ENCODE results near the gene ZNF648.
"Not testable (repeated sequence)": the region's sequence is repeated elsewhere in the genome, so short reads cannot be mapped to it uniquely, and the experiment has no call there.

ZNF648 gene

GRCh38 chr1:182080955-182081582, 19.6 kb upstream of the ZNF648 start:
- in situ Hi-C loops (cut with MboI; ENCODE audit: low sequenced_read_pairs) = loop anchor here (10.0 kb wide), 2 partner anchors 514 to 704 kb away; partner anchors contain the start of gene NPL

DNA sequence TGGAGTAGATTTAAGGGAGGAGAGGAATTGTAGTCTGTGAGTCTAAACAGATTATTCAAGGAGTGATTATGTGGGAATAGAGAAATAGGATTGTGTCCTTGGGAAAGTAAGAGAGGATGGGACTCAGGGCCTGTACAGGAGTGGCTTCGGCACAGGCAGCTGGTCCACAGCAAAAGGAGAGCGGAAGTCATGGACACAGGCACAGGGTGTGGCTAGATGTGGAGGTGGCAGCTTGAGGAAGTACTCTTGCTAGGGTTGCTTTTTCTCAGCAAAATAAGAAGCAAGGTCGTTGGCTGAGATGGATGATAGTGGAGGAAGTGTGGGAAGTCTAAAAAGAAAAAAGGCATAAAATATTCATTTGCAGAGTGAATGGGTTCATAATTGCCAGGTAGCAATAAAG, 18.5 kb upstream of the ZNF648 start:
- in situ Hi-C loops (cut with MboI; ENCODE audit: low sequenced_read_pairs) = loop anchor here (10.0 kb wide), 2 partner anchors 515 to 705 kb away; partner anchors contain the start of gene NPL

GRCh38 chr1:182071924-182072323, 10.4 kb upstream of the ZNF648 start:
- in situ Hi-C loops (cut with MboI; ENCODE audit: low sequenced_read_pairs) = loop anchor here (25.0 kb wide), 1 partner anchor 585 kb away; the partner anchor contains the start of gene CACNA1E

GRCh38 chr1:182069028-182069466, 7.5 kb upstream of the ZNF648 start:
- in situ Hi-C loops (cut with MboI; ENCODE audit: low sequenced_read_pairs) = loop anchor here (25.0 kb wide), 1 partner anchor 582 kb away; the partner anchor contains the start of gene CACNA1E

DNA sequence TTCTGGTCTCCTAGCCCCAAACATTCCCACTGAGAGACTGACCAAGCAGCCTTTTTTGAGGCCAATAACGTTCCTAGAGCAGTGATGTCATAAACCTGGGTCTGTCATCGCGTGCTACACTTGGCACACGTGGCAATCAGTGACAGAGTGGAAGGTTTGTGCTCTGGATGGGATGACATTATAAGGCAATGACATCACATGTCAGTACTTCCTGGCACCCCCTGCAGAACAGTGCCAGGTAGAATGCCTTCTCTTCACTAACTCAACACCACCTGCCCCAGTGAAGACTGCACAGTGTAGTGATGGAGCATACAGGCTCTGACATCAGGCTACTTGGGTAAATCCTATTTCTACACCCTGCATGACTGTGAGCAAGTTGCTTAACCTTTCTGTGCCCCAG, 5.4 kb upstream of the ZNF648 start:
- in situ Hi-C loops (cut with MboI; ENCODE audit: low sequenced_read_pairs) = loop anchor here (25.0 kb wide), 1 partner anchor 580 kb away; the partner anchor contains the start of gene CACNA1E

DNA sequence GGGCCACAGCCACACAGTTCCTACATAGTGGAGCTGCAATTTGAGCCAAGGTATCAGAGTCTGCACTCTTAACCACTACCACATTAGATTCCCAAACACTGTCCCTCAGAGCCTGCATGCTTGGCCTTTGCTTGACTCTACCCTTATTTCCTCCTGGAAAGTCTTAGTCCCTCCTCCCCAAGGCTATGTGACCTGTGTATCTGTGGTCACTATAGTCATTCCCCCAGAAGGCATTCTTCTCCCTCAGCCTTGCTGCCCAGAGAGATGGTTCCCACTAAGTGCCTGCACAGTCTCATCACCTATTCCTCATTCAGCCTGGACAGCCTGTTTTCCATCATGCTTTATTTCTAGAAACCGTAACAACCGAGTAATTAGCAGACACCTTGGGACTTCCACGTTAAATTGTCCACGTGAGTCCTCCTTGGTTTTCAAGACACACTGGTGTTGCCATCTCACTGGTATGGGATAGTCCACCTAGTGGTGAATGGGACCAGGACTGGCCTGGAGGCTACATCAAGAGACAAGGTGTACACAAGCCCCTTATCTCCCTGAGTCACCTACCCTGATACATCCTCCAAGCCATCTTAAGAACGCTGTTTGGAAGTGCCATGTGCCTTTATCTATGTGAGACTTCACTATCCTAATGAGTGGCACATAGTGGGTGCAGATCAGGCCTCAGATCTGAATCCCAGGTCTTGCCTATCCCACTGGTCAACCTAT, 3.8 kb upstream of the ZNF648 start:
- in situ Hi-C loops (cut with MboI; ENCODE audit: low sequenced_read_pairs) = loop anchor here (25.0 kb wide), 1 partner anchor 578 kb away; the partner anchor contains the start of gene CACNA1E

- in situ Hi-C loops (cut with MboI; ENCODE audit: low sequenced_read_pairs) = loop anchor here (25.0 kb wide), 1 partner anchor 577 kb away; the partner anchor contains the start of gene CACNA1E
Measured at GRCh38 chr1:182064611-182065010, 3.1 kb upstream of the ZNF648 start.

GRCh38 chr1:182062223-182062622, 711 bp upstream of the ZNF648 start:
- in situ Hi-C loops (cut with MboI; ENCODE audit: low sequenced_read_pairs) = loop anchor here (25.0 kb wide), 1 partner anchor 575 kb away; the partner anchor contains the start of gene CACNA1E

- in situ Hi-C loops (cut with MboI; ENCODE audit: low sequenced_read_pairs) = loop anchor here (25.0 kb wide), 1 partner anchor 574 kb away; the partner anchor contains the start of gene CACNA1E
Measured at GRCh38 chr1:182060877-182061276, 635 bp downstream of the ZNF648 start.

DNA sequence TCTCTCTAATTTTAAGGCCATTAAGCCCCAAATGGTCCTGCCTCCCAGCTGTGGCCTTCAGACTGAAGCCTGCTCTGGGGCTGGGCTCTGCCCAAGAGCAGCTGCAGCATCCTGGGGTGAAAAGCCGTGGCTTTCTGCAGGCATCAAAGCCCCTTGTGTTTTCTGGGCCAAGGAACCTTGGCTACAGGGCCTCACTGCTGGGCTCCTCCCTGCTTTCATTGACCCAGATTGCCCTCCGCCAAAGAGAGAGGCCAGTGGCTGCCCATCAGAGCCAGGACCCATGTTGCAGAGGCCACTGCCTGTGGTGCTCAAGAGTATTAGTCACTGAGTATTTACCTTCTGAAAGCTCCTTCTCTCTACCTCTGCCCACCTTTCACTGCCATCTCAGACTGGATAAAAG, 1.6 kb downstream of the ZNF648 start:
- in situ Hi-C loops (cut with MboI; ENCODE audit: low sequenced_read_pairs) = loop anchor here (25.0 kb wide), 1 partner anchor 573 kb away; the partner anchor contains the start of gene CACNA1E

DNA sequence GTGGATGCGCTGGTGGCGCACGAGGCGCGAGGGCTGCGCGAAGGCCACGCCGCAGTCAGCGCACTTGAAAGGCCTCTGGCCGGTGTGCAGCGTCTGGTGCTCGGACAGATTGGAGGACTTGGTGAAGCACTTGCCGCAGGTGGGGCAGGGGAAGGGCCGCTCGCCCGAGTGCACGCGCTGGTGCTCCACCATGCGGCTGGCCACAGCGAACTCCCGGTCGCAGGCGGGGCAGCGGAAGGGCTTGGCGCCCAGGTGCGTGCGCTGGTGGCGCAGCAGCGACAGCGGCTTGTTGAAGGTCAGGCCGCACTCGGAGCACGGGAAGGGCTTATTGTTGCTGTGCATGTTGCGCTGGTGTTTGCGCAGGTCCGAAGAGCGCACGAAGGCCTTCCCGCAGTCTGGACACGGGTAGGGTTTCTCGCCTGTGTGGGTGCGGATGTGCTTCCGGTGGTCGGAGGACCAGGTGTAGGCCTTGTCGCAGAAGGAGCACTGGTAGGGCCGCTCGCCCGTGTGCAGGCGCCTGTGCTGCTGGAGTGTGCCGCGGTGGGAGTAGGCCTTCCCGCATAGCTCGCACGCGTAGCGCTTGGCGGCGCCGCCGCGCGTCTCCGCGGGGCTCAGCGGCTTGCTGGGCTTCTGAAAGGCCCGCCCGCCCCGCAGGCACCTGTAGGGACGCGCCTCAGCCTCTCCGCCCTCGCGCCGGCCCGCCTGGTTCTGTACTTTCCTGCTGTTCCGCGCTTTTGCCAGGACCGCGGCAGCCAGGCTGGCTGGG, 4.7 kb downstream of the ZNF648 start:
- in situ Hi-C loops (cut with MboI; ENCODE audit: low sequenced_read_pairs) = loop anchor here (25.0 kb wide), 1 partner anchor 569 kb away; the partner anchor contains the start of gene CACNA1E

GRCh38 chr1:182054698-182055326, 6.7 kb downstream of the ZNF648 start:
- in situ Hi-C loops (cut with MboI; ENCODE audit: low sequenced_read_pairs) = loop anchor here (25.0 kb wide), 1 partner anchor 568 kb away; the partner anchor contains the start of gene CACNA1E

DNA sequence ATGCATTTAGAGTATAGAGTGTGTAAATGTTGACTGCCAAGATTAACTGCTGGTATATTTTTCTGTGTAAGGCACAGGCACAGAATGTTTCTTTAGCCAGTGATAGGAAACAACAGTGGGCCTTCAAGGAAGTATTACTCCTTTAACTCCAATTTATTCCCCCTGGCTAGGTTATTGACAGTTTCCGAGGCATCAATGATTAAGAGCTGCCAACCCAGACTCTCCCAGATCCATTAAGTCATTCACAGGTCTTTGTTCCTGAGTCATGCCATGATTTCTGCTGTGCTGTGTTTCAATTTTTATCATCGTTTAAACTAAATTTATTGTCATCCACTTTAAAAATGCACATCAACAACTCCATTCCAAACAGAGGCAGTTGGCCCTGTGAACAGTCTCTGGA, 9.2 kb downstream of the ZNF648 start:
- in situ Hi-C loops (cut with MboI; ENCODE audit: low sequenced_read_pairs) = loop anchor here (25.0 kb wide), 1 partner anchor 565 kb away; the partner anchor contains the start of gene CACNA1E

GRCh38 chr1:182051938-182052337, 9.6 kb downstream of the ZNF648 start:
- in situ Hi-C loops (cut with MboI; ENCODE audit: low sequenced_read_pairs) = loop anchor here (25.0 kb wide), 1 partner anchor 565 kb away; the partner anchor contains the start of gene CACNA1E

GRCh38 chr1:182050481-182051448, 10.7 kb downstream of the ZNF648 start:
- in situ Hi-C loops (cut with MboI; ENCODE audit: low sequenced_read_pairs) = loop anchor here (25.0 kb wide), 1 partner anchor 563 kb away; the partner anchor contains the start of gene CACNA1E

GRCh38 chr1:182048562-182048961, 12.9 kb downstream of the ZNF648 start:
- in situ Hi-C loops (cut with MboI; ENCODE audit: low sequenced_read_pairs) = no loop called here

GRCh38 chr1:182046763-182047162, 14.7 kb downstream of the ZNF648 start:
- in situ Hi-C loops (cut with MboI; ENCODE audit: low sequenced_read_pairs) = no loop called here

DNA sequence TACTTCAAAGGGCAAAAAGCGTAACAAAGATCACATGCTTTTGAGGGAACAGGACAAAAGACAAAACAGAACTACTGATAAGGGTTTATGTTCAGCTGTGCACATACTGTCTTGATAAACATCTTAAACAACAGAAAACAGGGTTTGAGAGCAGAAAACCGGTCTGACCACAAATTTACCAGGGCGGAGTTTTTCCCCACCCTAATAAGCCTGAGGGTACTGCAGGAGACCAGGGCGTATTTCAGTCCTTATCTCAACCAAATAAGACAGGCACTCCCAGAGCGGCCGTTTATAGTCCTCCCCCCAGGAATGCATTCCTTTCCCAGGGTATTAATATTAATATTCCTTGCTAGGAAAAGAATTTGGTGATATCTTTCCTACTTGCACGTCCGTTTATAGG, 16.0 kb downstream of the ZNF648 start:
- in situ Hi-C loops (cut with MboI; ENCODE audit: low sequenced_read_pairs) = not testable (repeated sequence)

DNA sequence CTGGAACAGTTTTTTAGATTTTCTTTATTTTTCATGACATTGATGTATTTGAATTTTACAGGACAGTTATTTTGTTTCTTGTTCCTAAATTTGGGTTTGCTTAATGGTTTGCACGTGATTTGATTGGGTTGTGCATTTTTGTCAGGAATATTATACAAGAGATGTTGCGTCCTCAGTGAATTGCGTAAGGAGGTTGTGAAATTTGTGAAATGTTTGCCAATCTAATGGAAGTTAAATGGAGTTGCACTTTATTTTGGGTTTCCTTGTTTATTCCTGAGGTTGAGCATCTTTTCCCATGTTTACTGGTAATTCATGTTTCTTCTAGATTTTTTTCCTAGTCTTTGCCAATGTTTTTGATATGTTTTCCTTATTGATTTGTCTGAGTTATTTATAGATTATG, 19.9 kb downstream of the ZNF648 start:
- in situ Hi-C loops (cut with MboI; ENCODE audit: low sequenced_read_pairs) = no loop called here
